IPS-18c (cell line): ENCODE results near the gene TKT.

Source experiments
- H3K4me3 ChIP-seq: 2 replicates; pipeline ENCODE4 v1.7.0; 2013; ENCODE audit warnings: low read depth, mild to moderate bottlenecking, low read length, moderate library complexity; ENCODE audit not compliant: insufficient read depth
- H3K9me3 ChIP-seq: one replicate; pipeline ENCODE4 v1.6.1; 2013; ENCODE audit warnings: mild to moderate bottlenecking, low read length, moderate library complexity; ENCODE audit not compliant: control insufficient read depth, insufficient read depth

The TKT gene

DNA sequence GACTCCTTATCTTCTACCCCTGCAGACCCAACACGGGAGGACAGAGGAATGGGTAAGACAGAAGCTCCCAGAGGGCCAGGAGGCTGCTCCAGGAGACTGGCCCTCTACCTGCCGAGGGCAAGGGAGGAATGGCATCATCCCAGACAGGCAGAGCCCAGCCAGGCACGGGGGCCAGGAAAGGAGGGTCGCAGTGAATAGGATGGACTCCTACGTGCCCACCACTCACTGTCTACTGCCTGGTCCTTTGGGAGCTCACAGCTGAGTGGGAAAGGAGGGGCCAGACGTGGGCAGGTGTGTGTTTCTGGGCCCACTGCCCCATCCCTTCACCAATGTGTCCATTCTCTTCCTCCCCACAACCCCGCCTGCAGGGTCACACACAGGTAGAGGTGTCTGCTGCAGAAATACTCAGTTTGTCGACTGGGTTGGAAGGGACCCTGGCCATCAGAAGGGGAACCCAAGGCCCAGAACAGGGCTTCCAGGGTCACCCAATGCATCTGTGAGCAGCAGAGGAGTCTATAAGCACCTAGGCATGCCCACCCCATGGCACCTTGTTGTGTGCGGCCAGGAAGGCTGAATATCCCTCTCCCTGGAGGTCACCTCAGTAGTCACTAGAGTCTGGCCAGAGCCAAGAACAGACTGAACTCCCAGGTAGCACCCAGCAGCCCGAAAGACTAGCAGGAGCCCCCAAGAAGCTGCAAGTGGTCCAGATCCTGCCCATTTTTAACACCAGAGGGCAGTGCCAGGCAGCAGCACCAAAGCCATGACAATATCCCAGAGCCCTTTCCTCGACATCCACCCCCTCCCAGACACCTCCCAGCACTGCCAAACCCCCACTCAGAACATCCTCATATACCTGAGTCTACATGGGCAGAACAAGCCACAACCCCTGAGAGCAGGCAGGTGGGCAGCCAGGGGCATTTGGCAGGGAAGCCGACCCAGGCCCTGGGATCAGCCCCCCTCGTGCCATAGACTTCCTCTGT is 24.0 kb downstream of the TKT start:
- H3K4me3 ChIP-seq: no peak overlapping the region
- no peaks in the 10 kb centered on the region for H3K9me3 ChIP-seq

GRCh38 chr3:53230789-53231188 is 25.0 kb downstream of the TKT start:
- Histone ChIP-seq H3K4me3 (no peak overlapping the region; the same call in 1 of the 2 replicates), H3K9me3 (no peaks in the 10 kb centered on the region)

DNA sequence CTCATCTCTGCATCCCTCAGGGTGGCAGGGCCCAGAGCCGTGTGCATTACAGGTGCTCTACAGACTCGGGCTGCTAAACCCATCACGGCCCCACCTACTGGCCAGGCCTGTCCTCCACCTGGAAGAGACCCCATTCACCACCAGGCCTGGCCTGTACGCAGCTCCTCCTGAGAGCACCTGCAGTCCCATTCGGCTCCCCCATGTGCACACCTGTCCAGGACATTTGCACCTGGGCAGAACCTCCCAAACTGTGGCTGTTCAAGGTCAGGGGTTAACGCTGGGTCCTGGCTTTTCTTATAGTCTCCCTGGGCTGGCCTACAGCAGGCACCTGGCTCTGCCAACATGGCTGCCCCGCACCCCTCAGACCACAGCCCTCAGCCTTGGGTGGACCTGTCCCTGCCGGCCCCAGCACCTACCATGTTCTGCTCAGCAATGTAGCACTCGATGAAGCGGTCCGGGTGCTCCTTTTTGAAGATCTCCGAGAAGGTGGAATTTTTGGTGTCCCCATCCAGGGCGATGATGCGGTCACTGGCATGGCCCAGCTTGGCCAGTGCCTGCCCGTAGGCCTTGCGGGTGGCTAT is 25.7 kb downstream of the TKT start:
- Histone ChIP-seq H3K4me3 (no peak overlapping the region), H3K9me3 (no peaks in the 10 kb centered on the region)

GRCh38 chr3:53229606-53230005 is 26.2 kb downstream of the TKT start:
- Histone ChIP-seq H3K9me3 (no peaks in the 10 kb centered on the region), H3K4me3 (no peak overlapping the region)

- H3K9me3 ChIP-seq: no peaks in the 10 kb centered on the region
- no peak overlapping the region for H3K4me3 ChIP-seq
Observed at GRCh38 chr3:53229171-53229570, 26.7 kb downstream of the TKT start.

GRCh38 chr3:53227993-53228885 is 27.6 kb downstream of the TKT start:
- H3K9me3 ChIP-seq: no peaks in the 10 kb centered on the region

DNA sequence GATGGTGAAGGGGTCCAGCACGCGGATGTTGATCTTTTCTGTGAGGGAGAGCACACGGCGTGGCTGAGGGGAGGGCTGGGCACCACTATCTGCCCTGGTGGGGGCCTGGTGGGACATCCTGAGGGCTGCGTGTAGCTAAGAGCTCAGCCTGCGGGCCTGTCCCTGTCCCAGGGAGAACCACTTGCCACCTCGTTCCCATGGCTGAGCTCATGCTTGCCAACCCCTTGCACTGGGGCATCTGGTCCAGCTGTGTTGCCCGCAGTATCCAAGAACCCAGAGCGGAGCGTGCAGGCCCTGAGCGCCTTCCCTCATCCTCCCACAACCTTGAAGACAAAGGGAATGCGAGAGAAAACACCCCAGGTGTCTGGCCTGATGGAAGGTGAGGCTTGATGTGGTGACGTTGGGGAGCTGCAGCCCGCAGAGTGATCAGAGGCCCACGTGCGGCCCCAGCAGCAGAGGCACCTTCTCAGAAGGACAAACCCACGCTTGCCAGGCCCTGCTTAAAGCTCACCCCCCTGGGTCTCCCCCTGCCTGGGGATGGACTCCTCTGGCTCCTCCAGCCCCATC is 28.9 kb downstream of the TKT start:
- Histone ChIP-seq H3K9me3 (no peaks in the 10 kb centered on the region), H3K4me3 (no peak overlapping the region)

More at GRCh38 chr3:53227993-53228885, 27.6 kb downstream of the TKT start:
- H3K4me3 ChIP-seq: no peak overlapping the region

GRCh38 chr3:53226142-53226840 is 29.5 kb downstream of the TKT start:
- no peak overlapping the region for H3K4me3 ChIP-seq

DNA sequence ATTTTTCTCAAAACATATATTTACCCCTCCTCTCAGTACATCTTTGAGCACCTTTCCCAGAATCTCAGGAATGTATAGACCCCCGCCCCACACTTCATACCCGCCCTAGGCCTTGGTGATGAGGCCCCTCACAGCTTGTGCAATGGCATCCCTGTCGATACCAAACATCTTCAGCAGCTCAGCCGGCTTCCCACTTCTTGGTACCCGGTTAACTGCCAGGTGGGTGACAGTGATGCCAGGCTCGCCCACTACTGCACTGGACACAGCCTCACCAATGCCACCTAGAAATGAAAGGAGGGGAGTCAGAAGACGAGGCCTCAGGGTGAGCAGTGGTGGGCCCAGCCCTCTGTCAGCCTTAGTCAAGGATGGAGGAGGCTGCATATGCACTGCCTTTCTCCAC is 30.2 kb downstream of the TKT start:
- no peak overlapping the region for H3K4me3 ChIP-seq

More at GRCh38 chr3:53226142-53226840, 29.5 kb downstream of the TKT start:
- no peaks in the 10 kb centered on the region for H3K9me3 ChIP-seq

GRCh38 chr3:53225181-53225580 is 30.6 kb downstream of the TKT start:
- Histone ChIP-seq H3K4me3 (no peak overlapping the region), H3K9me3 (no peaks in the 10 kb centered on the region)

More for the DNA sequence above, 30.2 kb downstream of the TKT start:
- no peaks in the 10 kb centered on the region for H3K9me3 ChIP-seq

DNA sequence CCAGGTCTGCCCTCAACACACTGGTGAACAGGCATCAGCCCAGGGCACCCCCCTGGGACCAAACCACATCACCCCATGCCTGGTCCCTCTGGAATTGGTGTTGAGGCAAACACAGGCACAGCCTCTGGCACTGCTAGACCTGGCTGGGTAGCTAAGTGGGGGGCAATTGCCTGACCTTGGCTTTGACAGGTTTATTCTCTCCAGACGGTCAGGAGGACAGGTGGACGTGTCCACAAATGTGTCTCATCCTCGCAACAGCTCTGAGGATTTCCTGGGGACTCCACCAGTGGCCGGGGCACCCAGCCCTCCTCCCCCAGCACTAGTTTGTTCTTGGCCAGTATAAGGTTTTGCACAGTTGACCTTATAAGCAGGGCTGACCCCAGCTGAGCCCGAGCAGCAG is 31.3 kb downstream of the TKT start:
- Histone ChIP-seq H3K9me3 (no peaks in the 10 kb centered on the region), H3K4me3 (no peak overlapping the region)

DNA sequence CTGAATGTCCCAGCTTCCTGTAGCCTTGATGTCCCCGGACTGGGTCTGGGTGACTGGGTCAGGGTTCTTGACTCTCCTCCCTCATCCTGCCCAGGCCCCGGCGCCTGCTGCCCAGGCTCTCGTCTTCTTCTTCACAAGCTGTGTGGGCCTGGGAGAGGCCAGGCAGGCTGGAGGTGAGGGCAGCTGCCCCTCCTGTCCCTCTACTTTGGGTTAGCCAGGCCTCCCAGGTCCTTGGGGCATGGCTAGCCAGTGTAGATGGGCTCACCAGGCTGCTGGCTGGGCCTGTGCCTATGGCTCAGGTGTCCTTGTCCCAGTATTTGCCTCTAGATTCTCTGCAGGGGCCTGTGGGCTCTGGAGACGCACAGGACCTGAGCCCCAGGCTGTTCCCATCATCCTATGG is 31.8 kb downstream of the TKT start:
- H3K4me3 ChIP-seq: no peak overlapping the region

DNA sequence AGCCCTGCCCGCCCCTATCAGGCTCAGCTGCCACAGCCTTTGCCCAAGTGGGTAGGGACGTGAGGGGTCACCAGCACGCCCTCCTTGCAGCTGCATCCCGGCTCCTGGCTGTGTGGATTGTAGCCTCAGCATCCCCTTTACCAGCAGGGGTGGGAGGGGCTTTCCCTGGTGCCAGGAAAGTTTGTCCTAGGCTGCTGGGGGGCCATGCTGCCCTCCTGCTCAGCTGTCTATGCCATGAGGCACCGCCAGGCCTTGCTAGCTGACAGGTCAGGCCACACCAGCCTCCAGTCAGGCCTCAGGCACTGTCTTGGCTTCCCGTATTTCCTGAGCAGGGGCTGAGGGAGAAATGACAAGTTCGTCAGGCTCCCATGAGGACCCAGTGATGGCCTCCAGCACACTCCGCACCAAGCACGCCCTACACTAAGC is 32.3 kb downstream of the TKT start:
- Histone ChIP-seq H3K9me3 (no peaks in the 10 kb centered on the region), H3K4me3 (no peak overlapping the region; the same call in 1 of the 2 replicates)

More for the DNA sequence above, 31.8 kb downstream of the TKT start:
- no peaks in the 10 kb centered on the region for H3K9me3 ChIP-seq

DNA sequence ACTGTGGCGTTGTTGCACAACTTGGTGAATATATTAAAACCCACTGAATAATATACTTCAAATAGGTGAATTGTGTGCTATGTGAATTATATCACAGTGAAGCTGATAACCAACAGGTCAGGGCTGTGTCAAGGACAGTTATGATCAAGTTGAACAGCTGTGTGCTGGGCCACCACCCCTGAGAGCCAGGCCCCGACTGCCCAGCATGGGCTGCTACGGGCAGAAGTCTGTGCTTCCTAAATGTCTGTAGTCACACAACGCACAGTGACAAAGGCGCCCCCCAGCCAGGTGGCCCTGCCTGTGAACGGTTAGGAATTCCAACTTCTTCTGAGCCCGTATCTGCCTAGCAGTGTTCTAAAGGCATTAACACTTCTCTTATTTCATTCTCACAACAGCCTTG is 32.8 kb downstream of the TKT start:
- no peak overlapping the region for H3K4me3 ChIP-seq
- H3K9me3 ChIP-seq: no peaks in the 10 kb centered on the region

DNA sequence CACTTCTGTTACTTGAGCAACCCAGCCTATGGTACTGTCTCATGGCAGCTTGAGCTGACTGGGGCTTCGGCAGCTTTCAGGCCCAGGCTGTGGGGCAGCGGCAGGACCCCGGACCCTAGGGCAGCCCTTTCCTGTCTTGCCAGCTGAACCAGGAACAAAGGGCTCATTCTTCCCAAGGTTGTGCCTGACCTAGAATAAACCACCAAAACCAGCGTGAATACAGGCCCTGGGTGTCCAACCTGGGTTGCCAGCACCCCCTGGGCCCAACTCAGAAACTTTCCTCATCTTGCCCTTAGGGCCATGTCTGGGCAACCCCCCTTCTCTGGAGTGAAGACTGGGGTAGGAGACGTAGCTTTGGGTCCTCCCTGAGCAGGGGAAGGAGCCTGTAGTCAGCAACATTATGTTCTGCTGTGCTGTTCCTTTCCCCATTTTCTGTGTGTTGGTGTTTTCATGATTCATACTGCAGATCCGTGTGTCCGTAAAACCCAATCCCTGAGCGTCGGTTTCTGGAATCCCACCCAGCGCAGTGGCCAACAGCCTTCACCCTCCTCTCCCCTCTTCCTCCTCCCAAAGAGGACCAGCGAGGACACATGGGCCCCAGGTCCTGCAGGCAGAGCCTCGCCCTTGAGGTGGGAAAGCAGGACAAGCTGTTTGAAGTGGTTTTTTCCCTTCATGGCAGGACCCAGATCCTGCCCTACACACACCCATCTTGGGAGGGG is 33.5 kb downstream of the TKT start:
- H3K4me3 ChIP-seq: no peak overlapping the region

GRCh38 chr3:53221827-53222182 is 34.0 kb downstream of the TKT start:
- H3K4me3 ChIP-seq: no peak overlapping the region
- no peaks in the 10 kb centered on the region for H3K9me3 ChIP-seq

More for the DNA sequence above, 33.5 kb downstream of the TKT start:
- H3K9me3 ChIP-seq: no peaks in the 10 kb centered on the region
